Muscle of leg (tissue), 9 donors: ENCODE measurements around the gene FOXR1. TPM values are rescaled to one million over a fixed set of nuclear protein-coding genes. Genes with fewer than 3 reads are reported as not detected.

ENCODE experiments used
- polyA plus RNA-seq, 8 donors: library from polyadenylated mRNA; unstranded; fragments of 120-200 nt; gene quantifications; one replicate each; pipeline versions ENCODE4 v1.2.1 to v1.2.3, GENCODE V29; 2013; ENCODE audit warnings: inconsistent platforms in 1 of 8, low replicate concordance in 1 of 8; ENCODE audit not compliant: insufficient read length in 8 of 8, insufficient read depth in 1 of 8
- total RNA-seq: library from RNA; stranded (reverse); fragments of 120-200 nt; gene quantifications from one replicate; pipeline ENCODE4 v1.2.4, GENCODE V29; 2013

The FOXR1 gene
- total and polyA plus RNA-seq, 9 donors = not detected

Other genes with a start within 250 kb of the FOXR1 start
- 91.4 TPM for gene DDX6, start 180.6 kb upstream of the FOXR1 start, total RNA-seq
- gene DDX6, start 180.6 kb upstream of the FOXR1 start, polyA plus RNA-seq = 10 to 100 TPM; 56.4 to 89.3 (median 70.5) TPM
- gene CXCR5, start 87.9 kb upstream of the FOXR1 start, total RNA-seq = under 0.01 TPM
- gene CXCR5, start 87.9 kb upstream of the FOXR1 start, polyA plus RNA-seq = under 1 TPM in 2 of 8 donors, not detected in 6; 0.07 to 0.14 TPM
- gene BCL9L, start 45.8 kb upstream of the FOXR1 start, total RNA-seq = 24.6 TPM
- gene BCL9L, start 45.8 kb upstream of the FOXR1 start, polyA plus RNA-seq = 100 to 1,000 TPM in 1 of 8 donors, 10 to 100 TPM in 7; 43.3 to 102 (median 66.8) TPM
- 0.09 TPM for gene UPK2, start 15.5 kb upstream of the FOXR1 start, total RNA-seq
- gene UPK2, start 15.5 kb upstream of the FOXR1 start, polyA plus RNA-seq = 1 to 10 TPM in 5 of 8 donors, under 1 TPM in 3; 0.65 to 3.5 (median 1.0) TPM
- 17.3 TPM for gene CENATAC, start 26.4 kb downstream of the FOXR1 start, total RNA-seq
- gene CENATAC, start 26.4 kb downstream of the FOXR1 start, polyA plus RNA-seq = 10 to 100 TPM in 5 of 8 donors, 1 to 10 TPM in 3; 8.5 to 25.0 (median 12.5) TPM
- 2,660 TPM for gene RPS25, start 46.6 kb downstream of the FOXR1 start, total RNA-seq
- gene RPS25, start 46.6 kb downstream of the FOXR1 start, polyA plus RNA-seq = 1,000 to 10,000 TPM; 1,606 to 2,037 (median 1,827) TPM
- 48.7 TPM for gene TRAPPC4, start 47.0 kb downstream of the FOXR1 start, total RNA-seq
- 10 to 100 TPM; 41.9 to 56.3 (median 46.9) TPM for gene TRAPPC4, start 47.0 kb downstream of the FOXR1 start, polyA plus RNA-seq
- gene SLC37A4, start 59.1 kb downstream of the FOXR1 start, total RNA-seq = 5.7 TPM
- gene SLC37A4, start 59.1 kb downstream of the FOXR1 start, polyA plus RNA-seq = 10 to 100 TPM in 6 of 8 donors, 1 to 10 TPM in 2; 8.9 to 18.4 (median 11.1) TPM
- gene HYOU1, start 85.4 kb downstream of the FOXR1 start, total RNA-seq = 30.1 TPM
- 10 to 100 TPM; 35.3 to 64.0 (median 47.2) TPM for gene HYOU1, start 85.4 kb downstream of the FOXR1 start, polyA plus RNA-seq
- gene VPS11, start 96.1 kb downstream of the FOXR1 start, total RNA-seq = 19.9 TPM
- gene VPS11, start 96.1 kb downstream of the FOXR1 start, polyA plus RNA-seq = 10 to 100 TPM; 29.1 to 32.1 (median 30.3) TPM
- gene HMBS, start 113.1 kb downstream of the FOXR1 start, total RNA-seq = 3.8 TPM
- 10 to 100 TPM; 20.0 to 26.3 (median 22.6) TPM for gene HMBS, start 113.1 kb downstream of the FOXR1 start, polyA plus RNA-seq
- gene DPAGT1, start 130.1 kb downstream of the FOXR1 start, total RNA-seq = 11.8 TPM
- 10 to 100 TPM; 23.9 to 35.0 (median 30.4) TPM for gene DPAGT1, start 130.1 kb downstream of the FOXR1 start, polyA plus RNA-seq
- gene C2CD2L, start 135.6 kb downstream of the FOXR1 start, total RNA-seq = 4.3 TPM
- gene C2CD2L, start 135.6 kb downstream of the FOXR1 start, polyA plus RNA-seq = 1 to 10 TPM; 6.6 to 9.4 (median 7.6) TPM
- gene HINFP, start 149.8 kb downstream of the FOXR1 start, total RNA-seq = 15.5 TPM
- gene HINFP, start 149.8 kb downstream of the FOXR1 start, polyA plus RNA-seq = 10 to 100 TPM; 17.0 to 22.8 (median 17.5) TPM
- 0.13 TPM for gene ABCG4, start 177.3 kb downstream of the FOXR1 start, total RNA-seq
- under 1 TPM; 0.18 to 0.60 (median 0.28) TPM for gene ABCG4, start 177.3 kb downstream of the FOXR1 start, polyA plus RNA-seq
- gene NLRX1, start 197.0 kb downstream of the FOXR1 start, total RNA-seq = 10.2 TPM
- gene NLRX1, start 197.0 kb downstream of the FOXR1 start, polyA plus RNA-seq = 10 to 100 TPM; 10.5 to 13.8 (median 11.9) TPM
- gene NHERF4, start 213.7 kb downstream of the FOXR1 start, total RNA-seq = 0.09 TPM
- 1 to 10 TPM in 1 of 8 donors, under 1 TPM in 5, not detected in 2; 0.05 to 2.3 (median 0.10) TPM for gene NHERF4, start 213.7 kb downstream of the FOXR1 start, polyA plus RNA-seq
- gene CBL, start 234.6 kb downstream of the FOXR1 start, total RNA-seq = 6.0 TPM
- 10 to 100 TPM in 6 of 8 donors, 1 to 10 TPM in 2; 8.7 to 15.0 (median 11.9) TPM for gene CBL, start 234.6 kb downstream of the FOXR1 start, polyA plus RNA-seq